HCT116 (cell line): ENCODE results near the gene SRPK2.

ENCODE experiments used
- ATF3 ChIP-seq: IDR thresholded peaks from 2 replicates; pipeline ENCODE4 v1.6.1; 2012
- CTCF ChIP-seq, 3 experiments: fragments of 200-600 bp in 1 of 3; sonication (generic) in 1 of 3; IDR thresholded peaks in 2 of 3; conservative IDR thresholded peaks in 1 of 3; 2 replicates each; pipeline ENCODE4 v1.5.1; 2012 to 2017; ENCODE audit warnings: low read depth in 2 of 3, low read length in 2 of 3, antibody characterized with exemption in 1 of 3, borderline replicate concordance in 1 of 3, control low read depth in 1 of 3, mild to moderate bottlenecking in 1 of 3, mixed read lengths in 1 of 3, mixed run types in 1 of 3, moderate library complexity in 1 of 3; ENCODE audit not compliant: insufficient read depth in 1 of 3
- EZH2 ChIP-seq: fragments of 200-600 bp; sonication (generic); IDR thresholded peaks from 2 replicates; pipeline ENCODE4 v1.6.1; 2017; ENCODE audit warnings: antibody characterized with exemption, mixed run types
- POLR2A ChIP-seq: IDR thresholded peaks from 2 replicates; pipeline ENCODE4 v1.7.0; 2011; ENCODE audit warnings: borderline replicate concordance; ENCODE audit not compliant: insufficient read depth, insufficient read length; ENCODE audit errors: extremely low read depth
- POLR2AphosphoS5 ChIP-seq: IDR thresholded peaks from 2 replicates; pipeline ENCODE4 v1.6.1; 2011; ENCODE audit warnings: mild to moderate bottlenecking, low read depth, low read length, moderate library complexity
- REST ChIP-seq: IDR thresholded peaks from 2 replicates; pipeline ENCODE4 v1.6.1; 2012; ENCODE audit warnings: low read depth
- SP1 ChIP-seq: IDR thresholded peaks from 2 replicates; pipeline ENCODE4 v1.6.1; 2012; ENCODE audit warnings: low read depth
- TCF7L2 ChIP-seq: IDR thresholded peaks from 2 replicates; pipeline ENCODE4 v1.7.0; 2011; ENCODE audit warnings: borderline replicate concordance, inconsistent platforms; ENCODE audit not compliant: insufficient read depth, insufficient read length; ENCODE audit errors: extremely low read depth
- ZNF274 ChIP-seq: fragments of 200-500 bp; sonication (Bioruptor generic); IDR thresholded peaks from 2 replicates; pipeline ENCODE4 v1.6.1; 2014; ENCODE audit warnings: mild to moderate bottlenecking, low read depth, low read length, inconsistent platforms

- no peak for TF ChIP-seq POLR2A
- TF ChIP-seq ZNF274 = no peak
- no peak for TF ChIP-seq CTCF (IDR thresholded peaks at IDR 0.05 in 2 of 3, conservative IDR thresholded peaks at IDR 0.05 in 1 of 3; ENCODE audit: borderline replicate concordance in 1 of 3, insufficient read depth in 1 of 3, low read depth in 2 of 3, low read length in 2 of 3)
- no peak for TF ChIP-seq EZH2
- TF ChIP-seq SP1 = no peak
- TF ChIP-seq ATF3 = no peak
- no peak for TF ChIP-seq REST
- no peak for TF ChIP-seq TCF7L2
- TF ChIP-seq POLR2AphosphoS5 = no peak
These were observed 315.6 kb downstream of the SRPK2 start for GRCh38 chr7:105073143-105073542.
